Mammary epithelial cell (primary cell): Measurements from ENCODE around the gene ZFHX3.

Experiments
- CTCF ChIP-seq, 2 donors: IDR thresholded peaks in 1 of 2; conservative IDR thresholded peaks in 1 of 2; 2 replicates each; pipeline ENCODE4 v1.5.1; 2011 to 2012; ENCODE audit warnings: inconsistent platforms in 2 of 2, low read length in 2 of 2, mild to moderate bottlenecking in 2 of 2, control low read depth in 1 of 2, low read depth in 1 of 2; ENCODE audit not compliant: insufficient read depth in 1 of 2; ENCODE audit errors: extremely low read depth in 1 of 2
- EZH2 ChIP-seq: IDR thresholded peaks from 2 replicates; pipeline ENCODE4 v1.6.1; 2012; ENCODE audit warnings: low read length, inconsistent platforms, borderline replicate concordance

GRCh38 chr16:73028721-73029361, 19.1 kb downstream of the ZFHX3 start:
- no peak for TF ChIP-seq CTCF (conservative IDR thresholded peaks at IDR 0.05 in 1 of 2, IDR thresholded peaks at IDR 0.05 in 1 of 2; ENCODE audit: extremely low read depth in 1 of 2, insufficient read depth in 1 of 2, low read depth in 1 of 2, low read length in 2 of 2)
- no peak for TF ChIP-seq EZH2
